Nucleus accumbens (tissue), 56 donors: ENCODE results near the gene DNAJC3.
"Not testable (repeated sequence)": the region's sequence is repeated elsewhere in the genome, so short reads cannot be mapped to it uniquely, and the experiment has no call there.

ENCODE experiments used
- DNase-seq, 56 donors: peaks; one replicate each; lab custom pipeline; 2025; lab: John Stamatoyannopoulos, UW

DNAJC3 gene

DNA sequence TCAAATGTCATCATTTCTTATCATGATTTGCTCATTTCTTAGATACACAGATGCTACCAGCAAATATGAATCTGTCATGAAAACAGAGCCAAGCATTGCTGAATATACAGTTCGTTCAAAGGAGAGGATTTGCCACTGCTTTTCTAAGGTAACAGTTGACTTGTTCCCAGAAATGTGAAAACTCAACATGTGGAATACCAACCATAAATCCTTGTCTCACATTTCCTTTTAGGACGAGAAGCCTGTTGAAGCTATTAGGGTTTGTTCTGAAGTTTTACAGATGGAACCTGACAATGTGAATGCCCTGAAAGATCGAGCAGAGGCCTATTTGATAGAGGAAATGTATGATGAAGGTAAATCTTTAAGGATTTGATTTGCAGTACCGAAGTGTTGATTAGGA, 86.7 kb downstream of the DNAJC3 start:
- no peak for DNase-seq

DNA sequence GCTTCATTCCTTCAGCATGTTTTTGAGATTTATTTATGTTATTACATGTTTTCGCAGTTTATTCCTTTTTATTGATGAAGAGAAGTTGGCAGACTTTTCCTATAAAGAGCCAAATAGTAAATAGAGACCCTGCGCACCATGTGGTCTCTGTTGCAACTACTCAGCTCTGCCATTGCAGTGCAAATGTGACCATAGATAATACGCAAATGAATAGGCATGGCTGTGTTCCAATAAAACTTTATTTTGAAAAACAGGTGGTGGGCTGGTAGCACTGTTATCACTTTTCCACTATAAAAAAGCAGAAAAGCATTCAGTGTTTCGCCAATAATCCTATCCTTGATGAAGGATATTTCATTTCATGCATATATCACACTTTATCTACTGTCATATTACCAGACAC, 95.0 kb downstream of the DNAJC3 start:
- no peak for DNase-seq

DNA sequence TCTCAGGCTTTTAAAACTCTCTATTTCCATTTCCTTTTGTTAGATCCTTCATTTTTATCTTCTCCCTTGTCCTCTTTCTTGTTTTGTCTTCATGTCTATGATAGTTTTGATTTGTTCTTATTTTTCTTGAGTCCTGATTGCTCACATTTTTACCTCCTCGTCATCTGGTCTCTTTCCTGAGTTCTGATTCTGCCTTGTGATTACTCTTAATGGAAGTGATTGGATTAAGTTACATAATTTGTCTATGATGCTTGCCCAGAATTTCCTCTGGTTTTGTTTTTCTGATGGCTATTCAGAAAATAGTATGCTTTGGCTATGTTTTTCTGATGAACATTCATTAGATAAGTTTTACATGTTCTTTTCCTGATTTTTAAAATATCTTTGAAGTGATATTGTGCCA, 102.6 kb downstream of the DNAJC3 start:
- no peak for DNase-seq

GRCh38 chr13:95781016-95781415, 104.1 kb downstream of the DNAJC3 start:
- no peak for DNase-seq

- not testable (repeated sequence) for DNase-seq
These were observed 105.0 kb downstream of the DNAJC3 start for GRCh38 chr13:95781940-95782339.

- no peak for DNase-seq
These were observed 106.8 kb downstream of the DNAJC3 start for GRCh38 chr13:95783747-95784146.

- no peak for DNase-seq
These were observed 107.4 kb downstream of the DNAJC3 start for GRCh38 chr13:95784161-95784899.

- DNase-seq: no peak
These were observed 108.0 kb downstream of the DNAJC3 start for GRCh38 chr13:95784900-95785290.

DNA sequence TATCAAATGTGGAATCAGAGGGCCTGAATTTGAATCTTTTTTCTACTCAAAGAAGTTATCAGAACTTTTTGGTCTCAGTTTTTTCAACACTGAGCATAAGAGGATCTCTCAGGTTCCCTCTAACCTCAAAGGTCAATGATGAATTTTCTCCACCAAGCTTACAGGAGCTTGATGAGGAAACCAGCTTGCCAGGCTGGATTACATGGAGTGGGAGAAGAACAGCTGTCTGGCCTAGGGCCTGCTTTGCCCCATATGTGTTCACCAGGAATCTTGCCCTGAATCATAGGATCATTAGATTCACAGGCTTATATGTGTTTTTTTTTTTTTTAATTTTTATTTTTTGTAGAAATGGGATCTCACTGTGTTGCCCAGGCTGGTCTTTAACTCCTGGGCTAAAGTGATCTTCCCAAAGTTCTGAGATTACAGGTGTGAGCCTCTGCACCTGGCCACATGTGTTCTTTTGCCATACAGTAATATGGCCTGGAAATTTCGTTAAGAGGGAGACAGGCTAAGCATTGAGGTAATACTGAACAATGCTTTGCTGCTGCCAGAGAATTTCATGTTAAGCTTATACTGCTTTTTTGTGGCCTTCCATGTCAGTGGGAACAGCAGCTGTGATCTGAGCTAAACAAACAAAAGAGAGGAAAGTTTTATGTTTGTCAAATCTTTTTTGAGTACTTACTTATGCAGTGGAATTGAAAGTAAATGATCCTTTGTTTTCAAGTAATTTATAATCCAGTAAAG, 110.6 kb downstream of the DNAJC3 start:
- DNase-seq: no peak

- no peak for DNase-seq
These were observed 111.1 kb downstream of the DNAJC3 start for GRCh38 chr13:95788100-95788463.

DNA sequence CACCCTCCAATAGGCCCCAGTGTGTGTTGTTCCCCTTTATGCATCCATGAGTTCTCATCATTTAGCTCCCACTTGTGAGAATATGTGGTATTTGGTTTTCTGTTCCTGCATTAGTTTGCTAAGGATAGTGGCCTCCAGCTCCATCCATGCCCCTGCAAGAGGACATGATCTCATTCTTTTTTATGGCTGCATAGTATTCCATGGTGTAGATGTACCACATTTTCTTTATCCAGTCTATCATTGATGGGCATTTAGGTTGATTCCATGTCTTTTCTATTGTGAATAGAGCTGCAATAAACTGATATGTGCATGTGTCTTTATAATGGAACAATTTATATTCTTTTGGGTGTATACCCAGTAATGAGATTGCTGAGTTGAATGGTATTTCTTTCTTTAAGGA, 112.4 kb downstream of the DNAJC3 start:
- DNase-seq: not testable (repeated sequence)

- DNase-seq: no peak
These were observed 114.3 kb downstream of the DNAJC3 start for GRCh38 chr13:95791084-95791722.

- no peak for DNase-seq
These were observed 116.1 kb downstream of the DNAJC3 start for GRCh38 chr13:95793018-95793555.

GRCh38 chr13:95793781-95794180, 116.8 kb downstream of the DNAJC3 start:
- DNase-seq: no peak

DNA sequence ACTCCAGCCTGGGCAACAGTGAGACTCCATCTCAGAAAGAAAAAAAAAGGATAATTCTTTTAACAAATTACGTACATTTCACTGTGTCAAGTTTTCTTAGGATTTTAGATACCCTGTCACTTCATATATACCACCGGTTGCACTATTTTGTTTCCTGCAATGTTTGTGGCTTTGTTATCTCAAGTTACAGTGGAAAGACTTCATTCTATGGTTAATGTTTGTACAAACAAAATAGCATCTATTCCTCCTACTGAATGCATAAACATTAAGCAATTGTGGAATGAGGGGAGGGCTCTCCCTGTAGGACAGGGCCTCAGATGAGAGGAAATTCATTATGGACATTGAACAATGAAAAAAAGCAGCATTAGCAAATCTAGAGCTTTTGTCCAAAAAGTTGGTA, 120.1 kb downstream of the DNAJC3 start:
- no peak for DNase-seq

GRCh38 chr13:95800436-95800835, 123.5 kb downstream of the DNAJC3 start:
- no peak for DNase-seq

- DNase-seq: no peak
These were observed 124.9 kb downstream of the DNAJC3 start for GRCh38 chr13:95801825-95802224.

GRCh38 chr13:95805921-95806320, 129.0 kb downstream of the DNAJC3 start:
- DNase-seq: no peak

GRCh38 chr13:95809429-95809828, 132.5 kb downstream of the DNAJC3 start:
- no peak for DNase-seq

DNA sequence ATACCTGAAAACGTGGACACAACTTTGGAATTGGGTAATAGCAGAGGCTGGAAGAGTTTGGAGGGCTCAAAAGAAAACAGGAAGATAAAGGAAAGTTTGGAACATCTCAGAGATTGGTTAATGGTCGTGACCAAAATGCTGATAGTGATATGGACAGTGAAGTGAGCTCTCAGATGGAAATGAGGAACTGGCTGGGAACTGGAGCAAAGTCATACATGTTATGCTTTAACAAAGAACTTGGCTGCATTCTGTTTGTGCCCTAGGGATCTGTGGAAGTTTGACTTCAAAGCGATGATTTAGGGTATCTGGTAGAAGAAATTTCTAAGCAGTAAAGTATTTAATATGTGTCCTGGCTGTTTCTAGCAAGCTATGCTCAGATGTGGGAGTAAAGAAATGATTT, 136.2 kb downstream of the DNAJC3 start:
- DNase-seq: no peak

GRCh38 chr13:95814495-95814894, 137.6 kb downstream of the DNAJC3 start:
- no peak for DNase-seq
